Lower lobe of right lung (tissue), 2 donors: ENCODE results near the gene FRAS1. TPM values are rescaled to one million over a fixed set of nuclear protein-coding genes. Genes with fewer than 3 reads are reported as not detected.

Experiments
- ATAC-seq, 2 donors: fragments of 200-7000 bp; cut with Tn5 transposase; one replicate each; pipeline ENCODE4 v1.9.1; 2020 to 2022; ENCODE audit warnings: mild to moderate bottlenecking in 2 of 2, moderate library complexity in 2 of 2
- DNase-seq: peaks from one replicate; pipeline ENCODE4 v3.0.0-alpha.2; 2020
- H3K27ac ChIP-seq: fragments of 200-600 bp; one replicate; pipeline ENCODE4 v1.8.0; 2022
- H3K27me3 ChIP-seq: fragments of 200-600 bp; one replicate; pipeline ENCODE4 v1.8.0; 2022; ENCODE audit warnings: low read depth
- H3K36me3 ChIP-seq: fragments of 200-600 bp; one replicate; pipeline ENCODE4 v1.8.0; 2022; ENCODE audit warnings: mild to moderate bottlenecking
- H3K4me1 ChIP-seq: fragments of 200-600 bp; one replicate; pipeline ENCODE4 v1.8.0; 2022
- H3K4me3 ChIP-seq: fragments of 200-600 bp; one replicate; pipeline ENCODE4 v1.8.0; 2022; ENCODE audit warnings: mild to moderate bottlenecking
- H3K9me3 ChIP-seq: fragments of 200-600 bp; one replicate; pipeline ENCODE4 v1.8.0; 2022
- CTCF ChIP-seq: fragments of 200-600 bp; IDR thresholded peaks from one replicate; pipeline ENCODE4 v1.8.0; 2022; ENCODE audit warnings: antibody characterized with exemption, mild to moderate bottlenecking
- intact Hi-C: fragments of 100-400 bp; cut with DNase I; formaldehyde crosslinking; loops from one replicate; pipeline ENCODE4 v1.11.0; 2022
- total RNA-seq: library from RNA; stranded (reverse); fragmentation: NEBNext Ultra II Directional; extraction: Animal tissue kit (Norgen Biotek cat#: 25700); gene quantifications from one replicate; pipeline ENCODE4 v1.2.1, GENCODE V29; 2021
- donor health status: DM: no; HTN: yes; CAD: no; lungs with severe emphysema.

FRAS1 gene
- total RNA-seq, 1 donor from 2014 or later: 9.2 TPM

GRCh38 chr4:78424461-78424860 is 367.3 kb downstream of the FRAS1 start:
- TF ChIP-seq CTCF: no peak
- Histone ChIP-seq H3K27ac (no peak overlapping the region), H3K27me3 (no peaks in the 10 kb centered on the region), H3K4me1 (no peaks in the 10 kb centered on the region), H3K36me3 (no peaks in the 10 kb centered on the region), H3K4me3 (no peak overlapping the region), H3K9me3 (no peaks in the 10 kb centered on the region)
- ATAC-seq: no peak
- DNase-seq: no peak
- intact Hi-C loops: no loop called here

- H3K27me3 ChIP-seq: no peaks in the 10 kb centered on the region
- ATAC-seq: no peak
- no peak for TF ChIP-seq CTCF
- H3K27ac ChIP-seq: no peak overlapping the region
- H3K36me3 ChIP-seq: no peaks in the 10 kb centered on the region
- no peaks in the 10 kb centered on the region for H3K4me1 ChIP-seq
- DNase-seq: no peak
- H3K9me3 ChIP-seq: no peaks in the 10 kb centered on the region
- no peak overlapping the region for H3K4me3 ChIP-seq
- intact Hi-C loops: no loop called here
Observed at GRCh38 chr4:78426972-78427371, 369.8 kb downstream of the FRAS1 start.

GRCh38 chr4:78428996-78429395 is 371.9 kb downstream of the FRAS1 start:
- Histone ChIP-seq H3K4me1 (no peaks in the 10 kb centered on the region), H3K4me3 (no peak overlapping the region), H3K27ac (no peak overlapping the region), H3K27me3 (no peaks in the 10 kb centered on the region), H3K9me3 (no peaks in the 10 kb centered on the region), H3K36me3 (no peaks in the 10 kb centered on the region)
- DNase-seq: no peak
- no peak for TF ChIP-seq CTCF
- intact Hi-C loops: no loop called here
- ATAC-seq: no peak

- no peaks in the 10 kb centered on the region for H3K27me3 ChIP-seq
- TF ChIP-seq CTCF: no peak
- H3K27ac ChIP-seq: no peak overlapping the region
- H3K4me1 ChIP-seq: no peaks in the 10 kb centered on the region
- intact Hi-C loops: no loop called here
- no peaks in the 10 kb centered on the region for H3K36me3 ChIP-seq
- ATAC-seq: no peak
- no peak for DNase-seq
- H3K9me3 ChIP-seq: no peaks in the 10 kb centered on the region
- H3K4me3 ChIP-seq: no peak overlapping the region
Observed at GRCh38 chr4:78432896-78433295, 375.8 kb downstream of the FRAS1 start.

GRCh38 chr4:78437608-78438088 is 380.5 kb downstream of the FRAS1 start:
- Histone ChIP-seq H3K36me3 (no peaks in the 10 kb centered on the region), H3K27me3 (no peaks in the 10 kb centered on the region), H3K9me3 (no peaks in the 10 kb centered on the region), H3K27ac (no peak overlapping the region), H3K4me1 (no peaks in the 10 kb centered on the region), H3K4me3 (no peak overlapping the region)
- intact Hi-C loops: no loop called here
- ATAC-seq: no peak
- no peak for TF ChIP-seq CTCF
- DNase-seq: no peak

GRCh38 chr4:78439328-78439727 is 382.2 kb downstream of the FRAS1 start:
- TF ChIP-seq CTCF: no peak
- intact Hi-C loops: no loop called here
- ATAC-seq (no peak), DNase-seq (no peak)
- no peaks in the 10 kb centered on the region for H3K27me3 ChIP-seq
- no peaks in the 10 kb centered on the region for H3K4me1 ChIP-seq
- no peak overlapping the region for H3K4me3 ChIP-seq
- H3K9me3 ChIP-seq: no peaks in the 10 kb centered on the region
- no peaks in the 10 kb centered on the region for H3K36me3 ChIP-seq
- no peak overlapping the region for H3K27ac ChIP-seq
